Esophagus muscularis mucosa (tissue), 4 donors: ENCODE data around the gene CYP19A1. TPM values are rescaled to one million over a fixed set of nuclear protein-coding genes. Genes with fewer than 3 reads are reported as not detected.
A peak's percentile ranks its signal among the peaks of the same experiment; 100 is the strongest.

Experiments
- DNase-seq: peaks from one replicate; pipeline ENCODE4 v3.0.0-alpha.2; 2017; ENCODE audit errors: extremely low spot score
- H3K27ac ChIP-seq, 4 donors: fragments of 200-600 bp; sonication (generic); replicated peaks in 1 of 4; 1 replicate in 3 of 4; 2 replicates in 1 of 4; pipeline ENCODE4 v1.5.1; 2016 to 2019; ENCODE audit warnings: mild to moderate bottlenecking in 1 of 4
- H3K27me3 ChIP-seq, 4 donors: fragments of 200-600 bp; sonication (generic); one replicate each; pipeline versions ENCODE4 v1.5.1 to v1.6.0; 2016 to 2019
- H3K36me3 ChIP-seq, 4 donors: fragments of 200-600 bp; sonication (generic); one replicate each; pipeline ENCODE4 v1.5.1; 2016 to 2019
- H3K4me1 ChIP-seq, 4 donors: fragments of 200-600 bp; sonication (generic); one replicate each; pipeline ENCODE4 v1.5.1; 2016 to 2019
- H3K4me3 ChIP-seq, 4 donors: fragments of 200-600 bp; sonication (generic); 1 replicate in 2 of 4; 2 replicates in 2 of 4; pipeline ENCODE4 v1.5.1; 2016 to 2019; ENCODE audit warnings: mild to moderate bottlenecking in 4 of 4, moderate library complexity in 1 of 4
- H3K9me3 ChIP-seq, 4 donors: fragments of 200-600 bp; sonication (generic); 1 replicate in 3 of 4; 2 replicates in 1 of 4; pipeline ENCODE4 v1.5.1; 2016 to 2019
- CTCF ChIP-seq, 3 experiments: fragments of 200-600 bp in 2 of 3; fragments of 450-650 bp in 1 of 3; sonication (generic) in 2 of 3; IDR thresholded peaks; one replicate each; pipeline ENCODE4 v1.5.1; 2017 to 2019; ENCODE audit warnings: antibody characterized with exemption in 3 of 3, mild to moderate bottlenecking in 2 of 3, moderate library complexity in 1 of 3
- EP300 ChIP-seq: sonication (generic); formaldehyde crosslinking; IDR thresholded peaks from one replicate; pipeline ENCODE4 v1.6.1; 2017; ENCODE audit warnings: antibody characterized with exemption
- POLR2A ChIP-seq: fragments of 450-650 bp; IDR thresholded peaks from one replicate; pipeline ENCODE4 v1.6.1; 2017; ENCODE audit warnings: antibody characterized with exemption, moderate library complexity, mild to moderate bottlenecking, low read depth
- POLR2AphosphoS5 ChIP-seq, 2 donors: sonication (generic); formaldehyde crosslinking; IDR thresholded peaks; one replicate each; pipeline ENCODE4 v1.6.1; 2017; ENCODE audit warnings: antibody characterized with exemption in 2 of 2
- WGBS: methylation state at CpG from one replicate; pipeline ENCODE4 v1.1.5; 2018; 5-methylcytosine and 5-hydroxymethylcytosine counted together
- intact Hi-C: fragments of 100-400 bp; cut with DNase I; formaldehyde crosslinking; loops from one replicate; pipeline ENCODE4 v1.15.1; 2023
- total RNA-seq, 4 donors: library from RNA; depleted of rRNA; stranded (reverse); fragments of >200 nt; gene quantifications; one replicate each; pipeline versions ENCODE4 v1.1.0 to v1.2.1, GENCODE V29; 2016

The CYP19A1 gene
- total RNA-seq, 4 donors from 2014 or later, result 1.5 to 3.5 (median 2.1) TPM; not detected in 1

- no peaks in the 10 kb centered on the region for H3K9me3 ChIP-seq
- peaks cover 6 to 32% (median 28%) of the 10 kb centered on the region in 4 donors for H3K4me1 ChIP-seq
- TF ChIP-seq POLR2AphosphoS5 (IDR thresholded peaks at IDR 0.05), result no peak
- TF ChIP-seq CTCF (IDR thresholded peaks at IDR 0.05), result peak; percentile 15 to 44 (median 22)
- TF ChIP-seq POLR2A, result no peak
- no peak for TF ChIP-seq EP300
- no peak overlapping the region for H3K27ac ChIP-seq
- WGBS, result 33% methylated on average over 4 of the region's 4 CpGs
- no peaks in the 10 kb centered on the region for H3K36me3 ChIP-seq
- no peak for DNase-seq
- peaks cover 0 to 22% (median 0%) of the 10 kb centered on the region in 4 donors for H3K27me3 ChIP-seq
- intact Hi-C loops, result loop anchor here (5.0 kb wide), 2 partner anchors 150 to 220 kb away; no protein-coding TSS in a partner anchor
- H3K4me3 ChIP-seq, result no peak overlapping the region
These were observed 44.4 kb upstream of the CYP19A1 start for GRCh38 chr15:51382787-51383186.

- DNase-seq, result no peak
- WGBS, result 26% methylated on average over 14 of the region's 14 CpGs
- no peaks in the 10 kb centered on the region for H3K9me3 ChIP-seq
- no peak for TF ChIP-seq POLR2AphosphoS5 (IDR thresholded peaks at IDR 0.05)
- peak; percentile 85 to 89 (median 88) for TF ChIP-seq CTCF (IDR thresholded peaks at IDR 0.05)
- H3K4me3 ChIP-seq, result no peak overlapping the region
- H3K4me1 ChIP-seq, result peaks cover 6 to 32% (median 28%) of the 10 kb centered on the region in 4 donors
- H3K36me3 ChIP-seq, result no peaks in the 10 kb centered on the region
- no peak overlapping the region for H3K27ac ChIP-seq
- intact Hi-C loops, result loop anchor here (2.0 to 5.0 kb wide), 3 partner anchors 100 to 219 kb away; no protein-coding TSS in a partner anchor
- peaks cover 0 to 18% (median 0%) of the 10 kb centered on the region in 4 donors for H3K27me3 ChIP-seq
These were observed 42.8 kb upstream of the CYP19A1 start for GRCh38 chr15:51380999-51381806.

- H3K9me3 ChIP-seq, result no peaks in the 10 kb centered on the region
- no peak for DNase-seq
- no peak overlapping the region for H3K4me3 ChIP-seq
- WGBS, result 76% methylated on average over 4 of the region's 4 CpGs
- H3K4me1 ChIP-seq, result peaks cover 6 to 32% (median 28%) of the 10 kb centered on the region in 4 donors
- H3K36me3 ChIP-seq, result no peaks in the 10 kb centered on the region
- no peak overlapping the region for H3K27ac ChIP-seq
- peaks cover 0 to 5% (median 0%) of the 10 kb centered on the region in 4 donors for H3K27me3 ChIP-seq
- no peak for TF ChIP-seq POLR2AphosphoS5 (IDR thresholded peaks at IDR 0.05)
- TF ChIP-seq POLR2A, result no peak
- TF ChIP-seq EP300, result no peak
- TF ChIP-seq CTCF (IDR thresholded peaks at IDR 0.05), result no peak
- intact Hi-C loops, result no loop called here
These were observed 41.0 kb upstream of the CYP19A1 start for GRCh38 chr15:51379390-51379789.

GRCh38 chr15:51378406-51378805, 40.0 kb upstream of the CYP19A1 start:
- no peaks in the 10 kb centered on the region for H3K9me3 ChIP-seq
- intact Hi-C loops, result no loop called here
- H3K4me1 ChIP-seq, result peaks cover 6 to 32% (median 28%) of the 10 kb centered on the region in 4 donors
- DNase-seq, result no peak
- TF ChIP-seq EP300 (no peak), CTCF (IDR thresholded peaks at IDR 0.05) (no peak), POLR2AphosphoS5 (IDR thresholded peaks at IDR 0.05) (no peak), POLR2A (no peak)
- no peaks in the 10 kb centered on the region for H3K36me3 ChIP-seq
- no peak overlapping the region for H3K4me3 ChIP-seq
- no peaks in the 10 kb centered on the region for H3K27me3 ChIP-seq
- H3K27ac ChIP-seq, result no peak overlapping the region
- 83% methylated on average over 4 of the region's 4 CpGs for WGBS
